ENCODE results near the gene SPSB3. TPM values are rescaled to one million over a fixed set of nuclear protein-coding genes. Genes with fewer than 3 reads are reported as not detected.
"Not testable (repeated sequence)": the region's sequence is repeated elsewhere in the genome, so short reads cannot be mapped to it uniquely, and the experiment has no call there.

The SPSB3 gene
- total RNA-seq, 4 donors from 2014 or later, result 76.4 to 148 (median 102) TPM

DNA sequence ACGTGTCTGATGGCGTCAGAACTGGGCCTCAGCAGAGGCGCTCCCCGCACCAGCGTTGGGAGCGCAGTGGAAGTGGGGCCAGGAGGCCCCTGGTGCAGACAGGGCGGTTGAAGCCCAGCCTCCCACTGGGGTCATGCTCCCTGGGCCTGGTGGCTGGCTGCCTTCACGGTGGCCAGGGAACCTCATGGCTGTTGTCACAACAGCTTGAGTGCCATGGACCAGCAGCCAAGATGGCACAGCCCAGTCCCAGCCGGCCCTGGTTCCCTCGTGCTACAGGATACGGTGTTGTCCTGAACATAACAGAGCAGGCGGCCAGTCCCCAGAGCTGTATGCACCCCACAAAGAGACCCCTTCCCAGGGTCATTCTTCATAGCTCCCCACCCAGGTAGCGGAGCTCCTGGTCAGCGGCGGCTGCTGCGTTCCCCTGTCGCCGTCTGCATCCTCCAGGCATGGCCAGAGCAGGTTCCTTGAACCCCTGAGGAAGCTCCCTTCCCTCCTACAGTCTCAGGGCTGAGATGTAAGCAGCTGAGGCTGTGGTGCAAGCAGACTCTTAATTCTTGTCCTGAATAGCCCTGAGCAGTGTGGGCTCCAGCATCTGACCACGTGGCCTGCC lies 40.7 kb downstream of the SPSB3 start:
- peaks cover 0 to 42% (median 0%) of the 10 kb centered on the region in 3 donors for H3K36me3 ChIP-seq
- no peak for TF ChIP-seq POLR2A (IDR thresholded peaks at IDR 0.05)
- TF ChIP-seq, protein P1, sequence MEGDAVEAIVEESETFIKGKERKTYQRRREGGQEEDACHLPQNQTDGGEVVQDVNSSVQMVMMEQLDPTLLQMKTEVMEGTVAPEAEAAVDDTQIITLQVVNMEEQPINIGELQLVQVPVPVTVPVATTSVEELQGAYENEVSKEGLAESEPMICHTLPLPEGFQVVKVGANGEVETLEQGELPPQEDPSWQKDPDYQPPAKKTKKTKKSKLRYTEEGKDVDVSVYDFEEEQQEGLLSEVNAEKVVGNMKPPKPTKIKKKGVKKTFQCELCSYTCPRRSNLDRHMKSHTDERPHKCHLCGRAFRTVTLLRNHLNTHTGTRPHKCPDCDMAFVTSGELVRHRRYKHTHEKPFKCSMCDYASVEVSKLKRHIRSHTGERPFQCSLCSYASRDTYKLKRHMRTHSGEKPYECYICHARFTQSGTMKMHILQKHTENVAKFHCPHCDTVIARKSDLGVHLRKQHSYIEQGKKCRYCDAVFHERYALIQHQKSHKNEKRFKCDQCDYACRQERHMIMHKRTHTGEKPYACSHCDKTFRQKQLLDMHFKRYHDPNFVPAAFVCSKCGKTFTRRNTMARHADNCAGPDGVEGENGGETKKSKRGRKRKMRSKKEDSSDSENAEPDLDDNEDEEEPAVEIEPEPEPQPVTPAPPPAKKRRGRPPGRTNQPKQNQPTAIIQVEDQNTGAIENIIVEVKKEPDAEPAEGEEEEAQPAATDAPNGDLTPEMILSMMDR (IDR thresholded peaks at IDR 0.05), result no peak
- no peak overlapping the region for H3K4me3 ChIP-seq
- no peaks in the 10 kb centered on the region for H3K9me3 ChIP-seq
- no peaks in the 10 kb centered on the region for H3K4me1 ChIP-seq
- no peaks in the 10 kb centered on the region for H3K27me3 ChIP-seq
- no peak overlapping the region for H3K27ac ChIP-seq
- no peak for DNase-seq

DNA sequence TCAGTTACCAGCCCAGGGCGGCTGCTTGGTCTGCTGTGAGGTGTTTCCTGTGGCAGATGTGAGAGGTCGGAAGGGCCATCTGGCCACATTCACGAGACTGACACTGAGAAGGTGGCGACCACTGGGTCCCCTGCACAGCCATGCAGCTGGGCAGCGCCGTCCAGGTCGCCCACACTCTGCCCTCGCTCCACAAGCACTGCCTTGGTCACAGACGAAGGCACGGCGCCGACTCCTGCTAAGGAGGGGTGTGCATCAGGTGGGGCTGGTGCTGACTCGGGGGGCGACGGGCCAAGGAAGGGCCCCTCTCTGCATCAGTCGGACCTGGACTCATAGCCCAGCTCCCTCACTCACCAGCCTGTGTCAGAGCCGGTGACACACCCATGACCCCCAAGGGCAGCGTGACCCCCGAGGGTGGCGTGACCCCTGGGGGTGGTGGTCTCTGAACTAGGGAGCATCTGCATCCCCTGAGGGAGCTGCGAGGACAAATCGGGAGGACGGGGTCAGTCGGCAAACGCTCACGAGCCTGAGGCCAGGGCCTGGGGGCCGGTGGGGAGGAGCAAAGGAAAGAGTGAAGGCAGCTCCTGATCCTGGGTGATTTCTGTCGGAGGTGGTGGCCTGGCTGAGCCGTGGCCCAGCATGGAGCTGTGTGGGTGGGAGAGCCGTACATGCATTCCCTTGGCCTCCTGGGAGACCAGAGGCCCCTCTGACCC lies 41.4 kb downstream of the SPSB3 start:
- TF ChIP-seq POLR2A (IDR thresholded peaks at IDR 0.05), result no peak
- TF ChIP-seq, protein P1 (IDR thresholded peaks at IDR 0.05), result no peak
- peaks cover 0 to 37% (median 0%) of the 10 kb centered on the region in 3 donors for H3K36me3 ChIP-seq
- H3K27me3 ChIP-seq, result no peaks in the 10 kb centered on the region
- no peak overlapping the region for H3K4me3 ChIP-seq
- no peak overlapping the region for H3K27ac ChIP-seq
- H3K4me1 ChIP-seq, result no peaks in the 10 kb centered on the region
- no peaks in the 10 kb centered on the region for H3K9me3 ChIP-seq
- DNase-seq, result no peak

DNA sequence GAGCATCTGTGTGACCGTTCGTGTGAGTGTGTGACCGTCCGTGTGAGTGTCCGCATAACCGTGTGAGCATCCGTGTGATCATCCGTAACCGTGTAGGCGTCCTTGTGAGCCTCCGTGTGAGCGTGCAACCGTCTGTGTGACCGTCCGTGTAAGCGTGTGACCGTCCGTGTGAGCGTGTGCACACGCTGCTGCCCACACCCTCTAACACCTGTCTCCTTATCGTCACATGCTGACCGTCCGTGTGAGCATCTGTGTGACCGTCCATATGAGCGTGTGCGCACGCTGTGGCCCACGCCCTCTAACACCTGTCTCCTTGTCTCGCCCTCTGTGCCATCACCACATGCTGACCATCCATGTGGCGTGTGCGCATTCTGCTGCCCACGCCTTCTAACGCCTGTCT lies 42.1 kb downstream of the SPSB3 start:
- no peak for TF ChIP-seq POLR2A (IDR thresholded peaks at IDR 0.05)
- TF ChIP-seq, protein P1 (IDR thresholded peaks at IDR 0.05), result no peak
- Histone ChIP-seq H3K4me1 (no peaks in the 10 kb centered on the region), H3K4me3 (no peak overlapping the region), H3K27ac (no peak overlapping the region), H3K36me3 (peaks cover 0 to 30% (median 0%) of the 10 kb centered on the region in 3 donors), H3K9me3 (no peaks in the 10 kb centered on the region), H3K27me3 (no peaks in the 10 kb centered on the region)
- no peak for DNase-seq

DNA sequence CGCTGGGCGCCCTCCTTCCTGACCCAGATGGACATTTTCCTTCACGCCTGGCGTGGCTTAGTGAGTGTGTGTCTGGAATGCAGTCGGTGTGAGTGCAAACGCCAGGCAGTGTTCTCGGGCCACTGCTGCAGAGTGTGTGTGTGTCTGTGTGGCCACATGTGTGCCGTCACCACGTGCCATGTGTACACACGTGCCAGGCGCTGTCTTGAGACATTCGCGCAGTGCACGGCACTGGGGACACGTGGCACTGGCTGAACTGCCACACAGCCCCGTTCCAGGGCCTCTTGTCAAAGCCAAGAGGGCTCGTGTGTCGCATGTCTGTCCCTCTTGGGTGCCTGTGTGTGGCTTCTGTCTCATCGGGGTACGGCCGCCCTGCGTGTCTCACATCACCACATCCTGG lies 47.6 kb downstream of the SPSB3 start:
- H3K4me1 ChIP-seq, result no peaks in the 10 kb centered on the region
- peaks cover 0 to 51% (median 0%) of the 10 kb centered on the region in 3 donors for H3K36me3 ChIP-seq
- no peaks in the 10 kb centered on the region for H3K27me3 ChIP-seq
- TF ChIP-seq, protein P1 (IDR thresholded peaks at IDR 0.05), result no peak
- no peak for TF ChIP-seq POLR2A (IDR thresholded peaks at IDR 0.05)
- no peak for DNase-seq
- no peak overlapping the region for H3K27ac ChIP-seq
- H3K9me3 ChIP-seq, result no peaks in the 10 kb centered on the region
- H3K4me3 ChIP-seq, result no peak overlapping the region

DNA sequence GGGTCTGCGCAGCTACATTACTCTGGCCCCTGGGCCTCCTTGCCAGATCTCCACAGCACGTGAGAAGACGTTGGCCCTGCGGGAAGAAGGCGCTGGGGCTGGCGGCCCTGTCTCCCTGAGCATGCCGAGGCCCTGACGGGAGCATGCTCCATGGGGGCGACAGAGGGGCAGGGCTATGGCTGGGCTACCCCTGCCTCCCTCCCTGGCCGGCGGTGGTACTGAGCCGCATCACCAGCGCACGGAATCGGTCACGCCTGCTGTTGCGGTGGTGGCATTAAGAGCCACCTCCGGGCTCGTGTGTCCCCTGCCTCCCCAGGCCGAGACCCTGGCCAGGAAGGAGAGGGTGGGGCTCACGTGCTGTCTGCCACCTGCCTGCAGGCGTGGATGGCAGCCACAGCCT lies 48.2 kb downstream of the SPSB3 start:
- H3K4me1 ChIP-seq, result no peaks in the 10 kb centered on the region
- H3K36me3 ChIP-seq, result peaks cover 0 to 58% (median 0%) of the 10 kb centered on the region in 3 donors
- no peaks in the 10 kb centered on the region for H3K27me3 ChIP-seq
- no peak overlapping the region for H3K27ac ChIP-seq
- DNase-seq, result no peak
- no peak overlapping the region for H3K4me3 ChIP-seq
- TF ChIP-seq, protein P1 (IDR thresholded peaks at IDR 0.05), result no peak
- TF ChIP-seq POLR2A (IDR thresholded peaks at IDR 0.05), result no peak
- no peaks in the 10 kb centered on the region for H3K9me3 ChIP-seq

DNA sequence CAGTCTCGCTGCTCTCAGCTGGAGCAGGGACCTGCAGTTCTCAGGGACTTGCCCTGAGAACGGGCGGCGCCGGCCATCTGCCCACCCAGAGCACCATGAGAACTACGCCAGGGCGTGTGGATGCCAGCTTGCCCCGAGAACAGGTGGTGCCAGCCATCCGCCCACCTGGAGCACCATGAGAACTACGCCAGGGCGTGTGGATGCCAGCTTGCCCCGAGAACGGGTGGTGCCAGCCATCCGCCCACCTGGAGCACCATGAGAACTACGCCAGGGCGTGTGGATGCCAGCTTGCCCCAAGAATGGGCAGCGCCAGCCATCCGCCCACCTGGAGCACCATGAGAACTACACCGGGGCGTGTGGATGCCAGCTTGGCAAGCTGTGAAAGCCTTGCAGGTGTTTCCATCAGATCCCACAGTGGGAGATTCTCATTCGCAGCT lies 49.8 kb downstream of the SPSB3 start:
- DNase-seq, H3K27me3 ChIP-seq: not testable (repeated sequence)
- peaks cover 0 to 73% (median 0%) of the 10 kb centered on the region in 3 donors for H3K36me3 ChIP-seq

More for the DNA sequence above, 49.8 kb downstream of the SPSB3 start:
- H3K4me3 ChIP-seq, H3K4me1 ChIP-seq, H3K27ac ChIP-seq, H3K9me3 ChIP-seq: not testable (repeated sequence)

Data from Peyer's patch (tissue), 4 donors.